Left lung (tissue), 10 donors: Measurements from ENCODE around the gene EXOC1. TPM values are rescaled to one million over a fixed set of nuclear protein-coding genes. Genes with fewer than 3 reads are reported as not detected.

Experiments
- ATAC-seq: fragments of 200-7000 bp; cut with Tn5 transposase; one replicate; pipeline ENCODE4 v1.9.1; 2020; ENCODE audit warnings: moderate library complexity
- DNase-seq, 4 donors: peaks; one replicate each; pipeline ENCODE4 v3.0.0-alpha.2; 2013 to 2020
- H3K27ac ChIP-seq, 2 donors: fragments of 200-600 bp; sonication (generic) in 1 of 2; one replicate each; pipeline versions ENCODE4 v1.5.0 to v1.8.0; 2020 to 2021
- H3K27me3 ChIP-seq, 2 donors: fragments of 200-600 bp; sonication (generic) in 1 of 2; one replicate each; pipeline versions ENCODE4 v1.5.0 to v1.8.0; 2020 to 2021
- H3K36me3 ChIP-seq, 2 donors: fragments of 200-600 bp; sonication (generic) in 1 of 2; one replicate each; pipeline versions ENCODE4 v1.5.0 to v1.8.0; 2020 to 2021
- H3K4me1 ChIP-seq, 2 donors: fragments of 200-600 bp; one replicate each; pipeline ENCODE4 v1.8.0; 2021
- H3K4me3 ChIP-seq, 2 donors: fragments of 200-600 bp; sonication (generic) in 1 of 2; one replicate each; pipeline versions ENCODE4 v1.5.0 to v1.8.0; 2020 to 2021; ENCODE audit warnings: mild to moderate bottlenecking in 1 of 2
- H3K9me3 ChIP-seq, 2 donors: fragments of 200-600 bp; sonication (generic) in 1 of 2; one replicate each; pipeline versions ENCODE4 v1.5.0 to v1.8.0; 2020 to 2021
- intact Hi-C, 2 donors: fragments of 100-400 bp; cut with DNase I; formaldehyde crosslinking; loops; one replicate each; pipeline versions ENCODE4 v1.11.2 to v1.14.2; 2022
- polyA plus RNA-seq, 6 donors: library from polyadenylated mRNA; unstranded; fragments of 120-200 nt; gene quantifications; one replicate each; pipeline ENCODE4 v1.2.1, GENCODE V29; 2013; ENCODE audit not compliant: insufficient read length in 6 of 6
- total RNA-seq, 2 donors: library from RNA; stranded (reverse); fragmentation: NEBNext Ultra II Directional; extraction: Animal tissue kit (Norgen Biotek cat#: 25700); gene quantifications; one replicate each; pipeline ENCODE4 v1.2.1, GENCODE V29; 2021
- TF ChIP-seq, protein P1 (sequence below), 2 donors: fragments of 200-600 bp; sonication (generic) in 1 of 2; IDR thresholded peaks; one replicate each; pipeline versions ENCODE4 v1.5.0 to v1.8.0; 2021; ENCODE audit warnings: antibody characterized with exemption in 2 of 2
- donor health status: DM: no; HTN: yes; CAD: no.
- donor health status: DM: no; HTN: no; CAD: no.

Gene EXOC1
- total and polyA plus RNA-seq, 8 donors = 30.1 to 53.7 (median 48.0) TPM

DNA sequence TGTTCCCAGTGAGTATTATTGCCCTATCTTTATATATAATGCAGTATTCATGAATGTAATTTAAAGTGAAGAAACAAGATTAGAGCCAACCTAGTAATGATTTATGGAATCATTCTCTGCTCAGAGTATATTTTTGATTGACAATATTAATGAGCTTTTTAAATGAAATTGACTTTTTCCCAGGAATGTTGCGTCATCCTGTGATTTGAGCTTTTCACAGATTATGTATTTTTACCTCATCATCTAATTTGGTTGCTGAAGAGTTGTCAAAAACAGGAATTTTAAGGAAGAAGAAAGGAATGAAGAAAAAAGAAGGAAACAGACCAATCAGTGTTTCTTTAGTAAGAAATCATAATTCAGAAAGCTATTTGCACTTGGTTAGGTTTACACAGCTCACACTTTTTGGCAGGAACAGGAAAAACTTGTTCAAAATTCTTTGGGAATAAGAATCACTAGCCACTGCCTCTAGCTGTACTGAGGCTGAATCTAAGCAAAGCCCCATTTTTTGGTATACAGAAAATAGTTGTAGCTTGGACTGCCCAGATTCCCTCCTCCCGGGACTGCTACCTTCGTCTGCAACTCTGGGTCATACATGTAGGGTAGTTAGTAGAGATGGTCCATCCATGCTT lies 27.3 kb downstream of the EXOC1 start:
- Histone ChIP-seq H3K9me3 (no peaks in the 10 kb centered on the region), H3K27me3 (no peaks in the 10 kb centered on the region), H3K4me3 (no peak overlapping the region), H3K36me3 (peaks cover 0 to 64% of the 10 kb centered on the region in 2 donors), H3K4me1 (no peaks in the 10 kb centered on the region), H3K27ac (no peak overlapping the region)
- intact Hi-C loops = no loop called here
- TF ChIP-seq, protein P1, sequence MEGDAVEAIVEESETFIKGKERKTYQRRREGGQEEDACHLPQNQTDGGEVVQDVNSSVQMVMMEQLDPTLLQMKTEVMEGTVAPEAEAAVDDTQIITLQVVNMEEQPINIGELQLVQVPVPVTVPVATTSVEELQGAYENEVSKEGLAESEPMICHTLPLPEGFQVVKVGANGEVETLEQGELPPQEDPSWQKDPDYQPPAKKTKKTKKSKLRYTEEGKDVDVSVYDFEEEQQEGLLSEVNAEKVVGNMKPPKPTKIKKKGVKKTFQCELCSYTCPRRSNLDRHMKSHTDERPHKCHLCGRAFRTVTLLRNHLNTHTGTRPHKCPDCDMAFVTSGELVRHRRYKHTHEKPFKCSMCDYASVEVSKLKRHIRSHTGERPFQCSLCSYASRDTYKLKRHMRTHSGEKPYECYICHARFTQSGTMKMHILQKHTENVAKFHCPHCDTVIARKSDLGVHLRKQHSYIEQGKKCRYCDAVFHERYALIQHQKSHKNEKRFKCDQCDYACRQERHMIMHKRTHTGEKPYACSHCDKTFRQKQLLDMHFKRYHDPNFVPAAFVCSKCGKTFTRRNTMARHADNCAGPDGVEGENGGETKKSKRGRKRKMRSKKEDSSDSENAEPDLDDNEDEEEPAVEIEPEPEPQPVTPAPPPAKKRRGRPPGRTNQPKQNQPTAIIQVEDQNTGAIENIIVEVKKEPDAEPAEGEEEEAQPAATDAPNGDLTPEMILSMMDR (IDR thresholded peaks at IDR 0.05) = no peak
- DNase-seq = no peak
- ATAC-seq = no peak

DNA sequence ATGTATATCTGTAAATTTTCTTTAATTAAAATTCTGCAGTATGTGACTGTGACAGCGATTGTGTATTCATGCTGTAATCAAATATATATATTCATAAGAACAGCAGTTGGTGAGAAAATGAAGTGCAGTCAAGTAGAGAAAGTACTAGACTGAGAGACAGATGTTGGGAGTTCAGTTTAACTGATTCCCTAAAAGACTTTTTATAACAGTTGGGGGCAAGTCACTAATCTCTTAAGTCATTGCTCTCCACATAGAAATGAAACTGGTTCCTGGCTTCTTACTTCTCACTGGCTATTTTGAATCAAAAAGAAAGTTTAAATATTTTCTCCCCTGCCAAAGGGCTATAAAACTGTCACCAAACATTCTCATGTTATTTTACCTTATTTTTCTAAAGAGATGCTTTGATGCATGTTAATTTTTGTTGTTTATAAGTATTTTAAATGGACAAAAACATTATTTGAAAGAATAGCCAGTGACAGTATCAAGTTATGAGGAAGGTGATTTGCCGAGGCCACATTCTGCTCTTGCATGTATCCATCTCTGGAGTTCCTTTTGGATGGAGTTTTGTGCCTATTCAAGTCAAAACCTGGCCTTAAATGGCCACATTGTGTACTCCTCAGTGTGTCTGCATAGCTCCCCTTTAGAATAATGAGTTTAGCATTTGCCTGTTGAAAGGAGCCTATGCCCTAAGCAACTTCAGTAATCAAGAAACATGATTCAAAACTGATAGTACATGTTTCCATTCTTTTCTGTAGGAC lies 30.8 kb downstream of the EXOC1 start:
- no peaks in the 10 kb centered on the region for H3K9me3 ChIP-seq
- no peak for ATAC-seq
- H3K27ac ChIP-seq = no peak overlapping the region
- no peak overlapping the region for H3K4me3 ChIP-seq
- H3K27me3 ChIP-seq = no peaks in the 10 kb centered on the region
- no peak for DNase-seq
- intact Hi-C loops = no loop called here
- TF ChIP-seq, protein P1 (IDR thresholded peaks at IDR 0.05) = no peak
- peaks cover 0 to 61% of the 10 kb centered on the region in 2 donors for H3K36me3 ChIP-seq
- no peaks in the 10 kb centered on the region for H3K4me1 ChIP-seq

DNA sequence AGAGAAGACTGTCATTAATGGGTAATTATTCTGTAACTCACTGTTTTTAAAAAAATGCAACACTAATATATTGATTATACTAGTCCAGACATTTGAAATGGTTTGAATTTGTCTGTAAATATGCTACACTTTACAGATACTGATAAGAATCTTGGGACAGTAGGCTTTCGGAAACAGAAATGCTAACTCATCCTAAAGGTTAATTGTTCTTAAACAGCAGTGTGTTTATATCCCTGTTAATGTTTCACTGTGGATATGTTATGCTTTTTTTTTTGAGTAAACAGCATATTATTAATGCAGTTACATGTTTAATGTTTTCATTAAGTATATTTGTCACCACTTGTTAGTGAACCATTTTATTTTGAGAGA lies 31.4 kb downstream of the EXOC1 start:
- no peak for DNase-seq
- intact Hi-C loops = no loop called here
- Histone ChIP-seq H3K27me3 (no peaks in the 10 kb centered on the region), H3K36me3 (peaks cover 0 to 59% of the 10 kb centered on the region in 2 donors), H3K4me1 (no peaks in the 10 kb centered on the region), H3K4me3 (no peak overlapping the region), H3K9me3 (no peaks in the 10 kb centered on the region), H3K27ac (no peak overlapping the region)
- TF ChIP-seq, protein P1 (IDR thresholded peaks at IDR 0.05) = no peak
- no peak for ATAC-seq

DNA sequence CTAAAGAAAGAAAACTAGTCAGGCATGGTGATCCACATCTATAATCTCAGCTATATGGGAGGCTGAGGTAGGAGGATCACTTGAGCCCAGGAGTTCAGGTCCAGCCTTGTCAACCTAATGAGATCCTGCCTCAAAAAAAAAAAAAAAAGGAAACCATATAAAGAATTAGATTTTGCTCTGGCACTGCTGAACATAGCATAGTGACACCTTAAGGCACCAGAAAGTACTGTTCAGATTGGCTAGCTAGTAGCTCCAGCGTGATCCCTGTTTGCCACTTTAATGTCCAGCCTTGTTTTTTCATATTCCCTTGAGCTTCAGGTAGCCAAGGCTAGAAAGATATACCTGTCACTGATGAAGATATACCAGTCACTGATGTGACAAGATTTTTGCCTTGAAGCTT lies 34.1 kb downstream of the EXOC1 start:
- no peak for DNase-seq
- Histone ChIP-seq H3K36me3 (peaks cover 0 to 47% of the 10 kb centered on the region in 2 donors), H3K9me3 (no peaks in the 10 kb centered on the region), H3K4me1 (no peaks in the 10 kb centered on the region), H3K27me3 (no peaks in the 10 kb centered on the region), H3K4me3 (no peak overlapping the region), H3K27ac (no peak overlapping the region)
- TF ChIP-seq, protein P1 (IDR thresholded peaks at IDR 0.05) = no peak
- no peak for ATAC-seq
- intact Hi-C loops = no loop called here

DNA sequence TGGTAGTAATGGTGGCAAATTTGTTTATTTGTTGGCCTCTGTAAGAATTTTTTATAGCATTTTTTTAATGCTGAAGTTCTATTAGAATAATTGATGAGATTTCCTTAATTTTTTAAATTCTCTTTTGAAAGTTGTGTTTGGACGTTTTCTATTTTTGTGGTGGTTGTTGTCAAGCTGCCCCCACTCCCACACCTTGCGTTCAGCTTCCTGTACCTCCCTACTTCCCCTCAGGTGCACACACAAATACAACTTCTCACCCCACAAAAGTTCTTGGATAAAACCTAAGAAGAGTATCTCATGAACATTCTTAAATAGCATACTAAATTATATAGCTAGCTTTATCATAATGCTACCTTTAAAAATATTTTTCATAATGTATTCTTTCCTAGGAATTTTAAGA lies 38.7 kb downstream of the EXOC1 start:
- TF ChIP-seq, protein P1 (IDR thresholded peaks at IDR 0.05) = no peak
- intact Hi-C loops = no loop called here
- no peak overlapping the region for H3K4me3 ChIP-seq
- no peak for ATAC-seq
- H3K27me3 ChIP-seq = no peaks in the 10 kb centered on the region
- peaks cover 0 to 71% of the 10 kb centered on the region in 2 donors for H3K36me3 ChIP-seq
- no peaks in the 10 kb centered on the region for H3K9me3 ChIP-seq
- DNase-seq = no peak
- no peak overlapping the region for H3K27ac ChIP-seq
- peaks cover 0 to 4% of the 10 kb centered on the region in 2 donors for H3K4me1 ChIP-seq
